K562 (cell line): Measurements from ENCODE around the gene PIP4K2C. TPM values are rescaled to one million over a fixed set of nuclear protein-coding genes. Genes with fewer than 3 reads are reported as not detected.

Source experiments
- ATAC-seq: fragments of 200-7000 bp; cut with Tn5 transposase; 3 replicates; pipeline ENCODE4 v1.9.1; 2020; ENCODE audit warnings: moderate library complexity
- BruUV-seq: library from RNA; stranded (reverse); fragments of 400-500 nt; replicated peaks from 2 replicates; lab custom pipeline; 2021; lab: Mats Ljungman, UMichigan
- CTCF ChIA-PET: fragments of 300-600 bp; formaldehyde crosslinking; extraction: SDS; loops from one replicate; lab custom pipeline; 2021; ENCODE audit warnings: low intra/inter-chr PET ratio; lab: Yijun Ruan, JAX
- POLR2A ChIA-PET: fragments of 300-600, 350-650 bp; sonication (Branson Sonifier 250); formaldehyde crosslinking; extraction: SDS; loops from one replicate; lab custom pipeline; 2021; ENCODE audit warnings: antibody characterized with exemption, inconsistent platforms; lab: Yijun Ruan, JAX
- DNase-seq, 4 experiments: peaks; one replicate each; pipeline versions ENCODE4 v3.0.0 to v3.0.0-alpha.2; 2011 to 2018; ENCODE audit warnings: low spot score in 3 of 4, mixed read lengths in 3 of 4; ENCODE audit errors: extremely low read depth in 1 of 4
- FAIRE-seq: peaks from 2 replicates; lab custom pipeline; 2011; peaks lifted over from hg19 to GRCh38; lab: Jason Lieb, UNC
- H2AFZ ChIP-seq: 2 replicates; pipeline ENCODE4 v1.6.0; 2011; ENCODE audit warnings: low read depth, low read length, control low read depth, inconsistent platforms
- H3K27ac ChIP-seq: fragments of 200-600 bp; 3 replicates; pipeline ENCODE4 v1.8.0; 2011; ENCODE audit warnings: low read depth, mild to moderate bottlenecking, control low read depth, inconsistent platforms, low read length, moderate library complexity, mixed read lengths; ENCODE audit errors: extremely low read depth
- H3K27me3 ChIP-seq, 2 experiments: fragments of 300-600 bp in 1 of 2; 2 replicates in 1 of 2; 3 replicates in 1 of 2; pipeline versions ENCODE4 v1.6.0 to v1.8.0; 2011; ENCODE audit warnings: inconsistent platforms in 2 of 2, low read length in 2 of 2, mild to moderate bottlenecking in 1 of 2, mixed read lengths in 1 of 2, moderate library complexity in 1 of 2; ENCODE audit not compliant: control insufficient read depth in 2 of 2, insufficient read depth in 2 of 2
- H3K36me3 ChIP-seq: fragments of 300-600 bp; 3 replicates; pipeline ENCODE4 v1.8.0; 2011; ENCODE audit warnings: mild to moderate bottlenecking, low read length, inconsistent platforms; ENCODE audit not compliant: control insufficient read depth, insufficient read depth
- H3K4me1 ChIP-seq, 2 experiments: fragments of 200-600 bp in 1 of 2; replicated peaks in 1 of 2; 2 replicates in 1 of 2; 3 replicates in 1 of 2; pipeline versions ENCODE4 v1.5.1 to v1.8.0; 2011; ENCODE audit warnings: inconsistent platforms in 2 of 2, low read length in 2 of 2, mild to moderate bottlenecking in 1 of 2, mixed read lengths in 1 of 2, moderate library complexity in 1 of 2; ENCODE audit not compliant: control insufficient read depth in 2 of 2, insufficient read depth in 2 of 2
- H3K4me2 ChIP-seq: 2 replicates; pipeline ENCODE4 v1.6.1; 2011; ENCODE audit warnings: low read length, control low read depth, inconsistent platforms, mixed read lengths; ENCODE audit not compliant: insufficient read depth
- H3K4me3 ChIP-seq: fragments of 200-600 bp; sonication (generic), shearing (Covaris generic); 2 replicates; pipeline ENCODE4 v1.5.1; 2016; ENCODE audit warnings: control low read depth, inconsistent platforms
- H3K79me2 ChIP-seq: fragments of 200-600 bp; 3 replicates; pipeline ENCODE4 v1.8.0; 2011; ENCODE audit warnings: low read length, inconsistent platforms; ENCODE audit not compliant: control insufficient read depth, insufficient read depth
- H3K9ac ChIP-seq, 2 experiments: 2 replicates each; pipeline versions ENCODE4 v1.6.0 to v1.6.1; 2011; ENCODE audit warnings: low read depth in 2 of 2, low read length in 2 of 2, control low read depth in 1 of 2, inconsistent platforms in 1 of 2, mild to moderate bottlenecking in 1 of 2, mixed read lengths in 1 of 2; ENCODE audit not compliant: insufficient read depth in 1 of 2
- H3K9me1 ChIP-seq: one replicate; pipeline ENCODE4 v1.6.0; 2011; ENCODE audit warnings: inconsistent platforms, mild to moderate bottlenecking, low read length, moderate library complexity; ENCODE audit not compliant: control insufficient read depth, insufficient read depth
- H3K9me3 ChIP-seq: replicated peaks from 2 replicates; pipeline ENCODE4 v1.5.1; 2011; ENCODE audit warnings: low read depth, low read length, inconsistent platforms; ENCODE audit not compliant: control insufficient read depth, insufficient read depth
- H4K20me1 ChIP-seq: replicated peaks from 2 replicates; pipeline ENCODE4 v1.6.1; 2011; ENCODE audit warnings: low read length, inconsistent platforms, mixed read lengths; ENCODE audit not compliant: control insufficient read depth, insufficient read depth
- CBFA2T2 ChIP-seq: fragments of 450-650 bp; conservative IDR thresholded peaks from 2 replicates; pipeline ENCODE4 v1.6.1; 2017; ENCODE audit warnings: mild to moderate bottlenecking
- DPF2 ChIP-seq: fragments of 450-650 bp; IDR thresholded peaks from 2 replicates; pipeline ENCODE4 v1.6.1; 2016
- GATAD2A ChIP-seq: fragments of 450-650 bp; IDR thresholded peaks from 2 replicates; pipeline ENCODE4 v1.6.1; 2017
- MAZ ChIP-seq, 2 experiments: fragments of 450-650 bp in 1 of 2; sonication (generic) in 1 of 2; formaldehyde crosslinking; IDR thresholded peaks in 1 of 2; conservative IDR thresholded peaks in 1 of 2; 2 replicates each; pipeline versions ENCODE4 v1.4.0 to v1.5.0; 2020; ENCODE audit warnings: mild to moderate bottlenecking in 1 of 2, missing genetic modification reagents in 1 of 2
- MTA2 ChIP-seq: fragments of 450-650 bp; IDR thresholded peaks from 2 replicates; pipeline ENCODE4 v1.6.1; 2016; ENCODE audit warnings: low read depth
- NFIC ChIP-seq: fragments of 450-650 bp; IDR thresholded peaks from 2 replicates; pipeline ENCODE4 v1.6.1; 2017; ENCODE audit warnings: mild to moderate bottlenecking, inconsistent platforms
- NRF1 ChIP-seq, 2 experiments: fragments of 450-650 bp; IDR thresholded peaks in 1 of 2; conservative IDR thresholded peaks in 1 of 2; 2 replicates each; pipeline ENCODE4 v1.6.1; 2014; ENCODE audit warnings: mild to moderate bottlenecking in 2 of 2
- REST ChIP-seq, 2 experiments: fragments of 450-650 bp; formaldehyde crosslinking in 1 of 2; IDR thresholded peaks; 2 replicates each; pipeline versions ENCODE4 v1.4.0 to v1.6.1; 2014 to 2020; ENCODE audit warnings: mild to moderate bottlenecking in 2 of 2, borderline replicate concordance in 1 of 2, low read depth in 1 of 2
- SMARCA4 ChIP-seq: fragments of 450-650 bp; IDR thresholded peaks from 2 replicates; pipeline ENCODE4 v1.6.1; 2016
- TCF3 ChIP-seq: sonication (generic); formaldehyde crosslinking; IDR thresholded peaks from 2 replicates; pipeline ENCODE4 v1.4.0; 2020; ENCODE audit warnings: mild to moderate bottlenecking, missing genetic modification reagents
- TEAD4 ChIP-seq, 2 experiments: sonication (generic) in 1 of 2; formaldehyde crosslinking in 1 of 2; IDR thresholded peaks; 2 replicates each; pipeline versions ENCODE4 v1.6.1 to v1.8.0; 2012 to 2022; ENCODE audit warnings: borderline replicate concordance in 1 of 2, inconsistent platforms in 1 of 2, low read length in 1 of 2, mild to moderate bottlenecking in 1 of 2, missing genetic modification reagents in 1 of 2
- ZNF75A ChIP-seq: fragments of 450-650 bp; formaldehyde crosslinking; IDR thresholded peaks from 2 replicates; pipeline ENCODE4 v1.4.0; 2020; ENCODE audit warnings: mild to moderate bottlenecking
- ZNF77 ChIP-seq: fragments of 250-450 bp; sonication (Bioruptor Pico); IDR thresholded peaks from 2 replicates; pipeline ENCODE4 v1.5.0; 2020
- WGBS: fragments of 100-300 bp; shearing (Covaris generic); methylation state at CpG from one replicate; pipeline ENCODE4 v1.1.6; 2016; ENCODE audit warnings: low coverage, mixed read lengths; ENCODE audit not compliant: insufficient coverage; ENCODE audit errors: missing lambda C conversion rate; 5-methylcytosine and 5-hydroxymethylcytosine counted together
- in situ Hi-C: fragments of 300-500 bp; cut with MboI; formaldehyde crosslinking; loops from 4 replicates; pipeline ENCODE4 v1.15.0; 2018; ENCODE audit warnings: inconsistent platforms, mixed read lengths
- intact Hi-C: fragments of 100-400 bp; cut with micrococcal nuclease; formaldehyde crosslinking; loops from 2 replicates; pipeline ENCODE4 v1.14.2; 2022
- polyA plus RNA-seq, 8 experiments: library from polyadenylated mRNA; depleted of rRNA in 4 of 8; stranded (reverse) in 5 of 8; unstranded in 3 of 8; fragments of >200 nt; fragmentation: Nextera tagmentation in 2 of 8; fragmentation: Illumina TruSeq in 1 of 8; extraction: Ambion mirVana in 2 of 8; extraction: Trizol in 1 of 8; gene quantifications; 2 replicates each; pipeline versions ENCODE4 v1.2.1 to v1.2.3, GENCODE V29; 2011 to 2014; ENCODE audit warnings: inconsistent platforms in 1 of 8, missing spikeins in 1 of 8
- total RNA-seq, 7 experiments: library from RNA; depleted of rRNA in 6 of 7; stranded (reverse); fragments of >200 nt in 6 of 7; fragmentation: Illumina TruSeq in 2 of 7; extraction: Trizol in 2 of 7; gene quantifications; 2 replicates each; pipeline versions ENCODE4 v1.2.1 to v1.2.3, GENCODE V29; 2011 to 2021; ENCODE audit warnings: low replicate concordance in 1 of 7

The PIP4K2C gene
- total and polyA plus RNA-seq, 9 of the 15 experiments (the other 6 are each of a cell fraction or from before 2014, with no cell fraction given), result 9.0 to 41.4 (median 18.3) TPM

DNA sequence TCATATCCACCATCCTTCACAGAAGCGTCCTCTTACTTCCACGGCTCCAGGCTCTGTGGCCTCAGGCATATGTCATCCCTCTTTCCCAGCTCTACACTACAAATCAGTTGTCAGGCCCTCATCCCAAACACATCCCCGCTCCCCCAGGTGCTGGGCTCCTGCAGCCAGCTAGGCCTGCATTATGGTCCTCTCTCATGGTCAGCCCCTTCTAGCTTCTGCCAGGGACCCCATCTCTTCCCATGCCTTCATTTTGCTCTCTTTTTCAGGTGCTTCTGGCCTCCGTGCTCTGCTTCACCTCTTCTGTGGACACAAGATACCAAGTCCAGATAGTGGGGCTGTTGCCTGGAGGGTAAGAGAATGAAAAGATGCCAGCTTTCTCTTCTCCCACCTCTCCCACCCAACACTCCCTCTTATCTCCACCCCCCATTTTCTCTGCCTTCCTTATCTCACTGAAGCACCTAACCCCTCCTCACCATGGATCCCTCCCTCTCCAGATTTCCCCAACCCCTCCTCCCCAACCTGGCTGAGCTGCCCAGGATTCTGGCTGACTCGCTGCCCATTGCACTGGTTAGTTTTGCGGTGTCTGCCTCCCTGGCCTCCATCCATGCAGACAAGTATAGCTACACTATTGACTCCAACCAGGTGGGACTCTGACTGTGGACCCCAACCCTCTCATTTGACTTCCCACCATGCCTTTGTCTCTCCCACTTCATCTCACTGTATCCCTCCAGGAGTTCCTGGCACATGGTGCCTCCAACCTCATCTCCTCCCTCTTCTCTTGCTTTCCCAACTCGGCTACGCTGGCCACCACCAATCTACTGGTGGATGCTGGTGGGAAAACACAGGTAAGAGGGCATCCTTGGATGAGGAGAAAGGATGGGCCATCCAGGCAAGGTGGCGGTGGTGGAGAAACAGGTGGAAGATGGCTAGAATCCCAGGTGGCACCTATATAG lies 31.6 kb downstream of the PIP4K2C start:
- peak; percentile 55 to 85 (median 78) for DNase-seq
- BruUV-seq, result no TSS peak
- 41% methylated on average over 9 of the region's 9 CpGs for WGBS
- Histone ChIP-seq H3K27ac (no peak overlapping the region), H3K27me3 (no peaks in the 10 kb centered on the region), H3K9me3 (no peaks in the 10 kb centered on the region), H3K9me1 (no peaks in the 10 kb centered on the region), H3K9ac (peak overlapping the region in 1 of 2 experiments; percentile 73; a peak in 2 of 4 replicates), H3K4me1 (peaks cover 21 to 40% of the 10 kb centered on the region in 2 experiments), H3K79me2 (no peaks in the 10 kb centered on the region), H3K4me2 (peak overlapping the region; percentile 76; the same call in 1 of the 2 replicates), H3K4me3 (no peak overlapping the region), H2AFZ (peak overlapping the region; percentile 94), H4K20me1 (no peaks in the 10 kb centered on the region), H3K36me3 (peaks cover 12% of the 10 kb centered on the region; the same call in 1 of the 3 replicates)
- peak; percentile 22 for ATAC-seq
- ChIA-PET POLR2A (interaction anchor here (0.7 to 1.0 kb wide), 5 partner anchors 10 to 163 kb away, joined by 3 to 4 read pairs (median 3); partner anchors contain the start of genes B4GALNT1 and GLI1), CTCF (interaction anchor here (2.7 kb wide), 1 partner anchor 40 kb away, joined by 36 read pairs; no protein-coding TSS in a partner anchor)
- no peak for FAIRE-seq
- intact Hi-C loops, result loop anchor here (5.0 kb wide), 1 partner anchor 100 kb away; the partner anchor contains the start of genes DDIT3 and MBD6
- in situ Hi-C loops, result no loop called here
- TF ChIP-seq NFIC (peak; percentile 46; the same call in 1 of the 2 replicates), TEAD4 (IDR thresholded peaks at IDR 0.05; ENCODE audit: low read length) (peak; percentile 55), TEAD4 (CRISPR knock-in tag; IDR thresholded peaks at IDR 0.05; ENCODE audit: borderline replicate concordance) (no peak), ZNF75A (CRISPR knock-in tag) (peak; percentile 83), ZNF77 (CRISPR knock-in tag) (no peak), SMARCA4 (0 out of 2 replicates have a peak, but pooled peaks have one; percentile 30), NRF1 (conservative IDR thresholded peaks at IDR 0.05 in 1 of 2, IDR thresholded peaks at IDR 0.05 in 1 of 2) (no peak), MTA2 (0 out of 2 replicates have a peak, but pooled peaks have one; percentile 35), MAZ (CRISPR knock-in tag; conservative IDR thresholded peaks at IDR 0.05 in 1 of 2, IDR thresholded peaks at IDR 0.05 in 1 of 2) (no peak), GATAD2A (no peak), DPF2 (0 out of 2 replicates have a peak, but pooled peaks have one; percentile 22), REST (IDR thresholded peaks at IDR 0.05; ENCODE audit: borderline replicate concordance) (no peak), REST (CRISPR knock-in tag; IDR thresholded peaks at IDR 0.05; ENCODE audit: low read depth) (no peak), TCF3 (CRISPR knock-in tag) (peak; percentile 56), CBFA2T2 (peak; percentile 69)
